SIG-M5 treated with dmso at 0.1 percent for 504 hours (cell line): ENCODE results near the gene LMTK2.

Source experiments
- DNase-seq: peaks from one replicate; lab custom pipeline; 2025; ENCODE audit not compliant: unreplicated experiment; lab: John Stamatoyannopoulos, UW

The LMTK2 gene

DNA sequence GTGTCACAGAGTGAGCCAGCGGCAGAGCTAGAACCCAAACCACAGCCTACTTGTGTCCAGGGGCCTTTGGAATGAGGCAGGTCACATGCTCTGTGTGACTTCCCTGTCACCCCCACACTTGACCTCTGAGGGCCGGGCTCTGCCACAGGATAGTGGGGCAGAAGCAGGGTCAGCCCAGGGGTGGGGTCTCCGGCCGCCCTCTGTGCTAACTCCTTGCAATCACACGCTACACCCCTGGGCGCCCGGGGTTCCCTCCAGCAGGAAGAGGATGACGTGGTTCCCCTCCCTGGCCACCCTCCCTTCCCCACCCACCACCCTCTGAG lies 125.6 kb downstream of the LMTK2 start:
- no peak for DNase-seq

DNA sequence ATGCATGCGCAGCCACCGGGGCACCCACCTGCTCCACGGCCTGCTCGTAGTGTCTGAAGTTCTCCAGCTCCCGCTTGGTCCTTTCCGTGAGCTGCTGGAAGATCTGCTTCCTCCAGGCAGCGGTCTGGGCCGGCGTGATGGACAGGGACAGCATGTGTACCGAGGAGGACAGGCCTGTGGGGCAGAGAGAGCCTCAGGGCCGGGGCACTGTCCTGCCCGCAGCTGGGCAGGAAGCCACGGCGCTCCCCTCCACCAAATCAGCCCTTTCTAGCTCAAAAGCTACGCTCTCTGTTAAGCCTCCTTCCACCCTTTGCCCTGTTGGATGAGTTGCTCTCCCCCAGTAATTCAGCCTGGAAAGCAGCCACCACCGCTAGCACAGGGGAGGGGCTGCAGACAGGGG lies 126.1 kb downstream of the LMTK2 start:
- DNase-seq = no peak

DNA sequence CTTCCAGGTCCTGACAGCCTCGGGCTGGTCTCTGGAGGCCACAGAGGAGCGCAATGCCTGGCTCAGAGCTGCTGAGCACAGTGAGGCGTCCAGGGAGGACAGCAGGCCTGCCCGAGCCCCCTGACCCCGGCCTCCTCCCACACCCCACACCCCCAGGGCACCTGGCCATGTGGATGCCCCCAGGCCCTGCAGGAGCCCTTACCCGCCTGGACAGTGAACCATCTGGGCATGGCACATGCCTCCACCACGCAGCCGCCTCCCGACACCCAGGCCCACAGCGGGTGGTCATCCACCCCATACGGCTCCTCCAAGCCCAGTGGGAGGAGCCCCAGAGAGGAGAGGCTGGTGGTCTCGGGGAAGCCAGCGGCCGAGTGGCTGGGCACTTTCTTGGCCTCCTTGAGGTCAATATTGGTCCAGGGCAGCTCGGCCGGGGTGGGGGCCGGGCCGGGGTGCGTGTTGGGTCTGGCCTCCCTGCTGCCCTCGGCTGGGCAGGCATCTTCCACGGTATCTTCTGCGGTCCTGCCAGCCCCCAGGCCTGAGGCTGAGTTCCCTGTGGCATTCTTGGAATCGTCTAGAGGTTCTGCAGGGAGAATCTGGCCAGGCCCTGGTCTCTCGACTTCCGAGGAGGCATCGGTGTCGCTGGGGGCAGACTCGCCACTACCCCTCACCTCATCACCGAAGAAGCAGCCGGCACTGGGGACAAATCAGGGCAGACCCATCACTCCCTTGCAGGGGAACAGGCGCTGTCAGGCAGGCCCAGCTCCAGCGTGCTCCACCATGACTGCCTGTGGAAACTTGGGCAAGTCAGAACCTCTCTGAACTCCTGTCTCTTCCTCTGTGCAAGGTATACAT lies 126.8 kb downstream of the LMTK2 start:
- no peak for DNase-seq

DNA sequence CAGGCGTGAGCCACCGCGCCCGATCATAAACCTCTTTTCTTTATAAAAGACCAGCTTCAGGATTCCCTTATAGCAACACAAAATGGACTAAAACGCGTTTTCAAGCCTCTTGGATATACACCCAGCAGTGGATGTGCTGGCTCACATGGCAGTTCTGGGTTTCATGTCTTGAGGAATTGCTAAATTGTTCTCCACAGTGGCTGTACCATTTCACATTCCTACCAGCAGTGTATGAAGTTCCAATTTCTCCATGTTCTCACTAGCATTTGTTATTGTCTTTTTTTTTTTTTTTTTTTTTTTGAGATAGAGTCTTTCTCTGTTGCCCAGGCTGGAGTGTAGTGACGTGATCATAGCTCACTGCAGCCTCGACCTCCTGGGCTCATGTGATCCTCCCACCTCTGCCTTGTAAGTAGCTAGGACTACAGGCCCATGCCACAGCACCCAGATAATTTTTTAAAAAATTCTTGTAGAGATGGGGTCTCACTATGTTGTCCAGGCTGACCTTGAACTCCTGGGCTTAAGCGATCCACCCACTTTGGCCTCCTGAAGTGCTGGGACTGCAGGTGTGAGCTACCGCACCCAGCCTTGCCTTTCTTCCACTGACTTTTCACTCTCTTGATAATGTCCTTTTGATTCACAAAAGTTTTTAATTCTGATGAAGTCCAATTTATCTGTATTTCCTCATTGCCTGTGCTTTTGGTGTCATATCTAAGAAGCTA lies 127.9 kb downstream of the LMTK2 start:
- DNase-seq = no peak

DNA sequence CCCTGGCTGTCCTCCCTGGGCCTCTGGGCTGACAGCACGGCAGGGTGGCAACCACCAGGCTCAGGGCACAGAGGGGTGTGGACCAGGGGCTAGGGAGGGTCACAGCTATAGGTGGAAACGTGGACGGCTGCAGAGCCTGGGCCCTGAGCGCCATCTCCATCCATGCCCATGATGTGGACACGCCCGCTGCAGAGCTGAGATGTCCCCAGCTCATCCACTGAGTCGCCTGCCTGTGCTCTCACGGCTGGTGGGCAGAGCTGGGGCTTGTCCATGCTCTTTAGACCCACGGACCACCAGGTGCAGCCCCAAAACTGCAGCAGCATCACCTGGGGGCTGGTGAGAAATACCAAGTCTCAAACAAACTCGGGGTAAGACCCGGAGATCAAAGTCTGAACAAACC lies 129.2 kb downstream of the LMTK2 start:
- no peak for DNase-seq

DNA sequence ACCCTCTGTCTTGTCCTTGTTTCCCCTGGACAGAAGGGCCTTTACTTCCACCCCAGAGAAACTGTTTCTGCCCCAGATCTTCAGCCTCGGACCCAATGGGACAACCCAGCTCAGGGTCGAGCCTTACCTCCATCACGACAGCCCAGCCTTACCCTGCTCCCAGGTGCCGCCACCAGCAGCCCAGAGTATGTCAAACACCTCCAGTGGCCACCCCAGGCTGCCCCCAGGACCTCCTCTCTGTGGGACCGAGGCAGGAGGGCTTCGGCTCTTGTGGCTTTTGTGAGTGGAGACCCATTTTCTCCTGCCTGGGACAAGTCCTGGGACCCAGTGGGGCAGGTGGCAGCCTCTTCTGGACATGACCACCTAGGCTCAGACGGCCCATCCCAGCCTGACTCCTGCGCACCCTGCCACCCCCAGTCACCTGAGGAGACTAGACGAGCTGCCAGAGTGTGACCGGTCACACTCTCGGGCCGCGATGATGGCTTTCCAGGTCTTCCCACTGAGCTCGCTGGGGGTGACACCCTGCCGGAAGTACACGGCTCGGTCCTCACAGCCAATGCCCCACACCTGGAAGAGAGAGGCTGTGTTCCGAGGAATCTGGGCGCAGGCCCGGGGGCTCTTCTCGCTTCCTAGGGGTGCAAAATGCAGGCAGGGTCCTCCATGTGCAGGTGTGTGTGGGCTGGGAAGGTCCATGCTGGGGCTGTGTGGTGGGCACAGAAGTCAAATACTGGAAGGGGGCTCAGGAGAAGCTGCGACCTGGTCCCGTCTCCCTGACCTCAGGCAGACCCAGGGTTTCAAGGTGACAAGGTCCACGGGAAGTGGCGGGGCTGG lies 129.9 kb downstream of the LMTK2 start:
- no peak for DNase-seq

DNA sequence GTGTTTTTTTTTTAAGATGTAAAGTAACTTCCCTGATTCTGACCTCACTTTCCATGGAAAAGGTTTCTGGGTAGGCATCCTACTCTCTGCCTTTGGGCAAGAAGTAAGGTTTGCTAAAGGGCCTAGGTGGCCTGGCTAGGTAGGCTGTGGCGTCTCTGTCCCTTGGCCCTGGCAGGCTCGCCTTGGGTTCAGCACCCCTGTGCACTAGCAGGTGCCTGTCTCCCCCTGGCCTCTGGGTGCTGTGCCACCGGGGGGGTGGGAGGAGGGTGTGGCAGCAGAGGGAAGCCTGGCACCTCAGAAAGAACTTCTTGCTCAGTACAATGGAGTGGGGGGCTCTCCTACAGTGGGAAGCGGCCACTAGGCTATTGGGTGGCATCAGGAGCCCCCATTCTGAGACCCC lies 131.4 kb downstream of the LMTK2 start:
- DNase-seq = no peak

DNA sequence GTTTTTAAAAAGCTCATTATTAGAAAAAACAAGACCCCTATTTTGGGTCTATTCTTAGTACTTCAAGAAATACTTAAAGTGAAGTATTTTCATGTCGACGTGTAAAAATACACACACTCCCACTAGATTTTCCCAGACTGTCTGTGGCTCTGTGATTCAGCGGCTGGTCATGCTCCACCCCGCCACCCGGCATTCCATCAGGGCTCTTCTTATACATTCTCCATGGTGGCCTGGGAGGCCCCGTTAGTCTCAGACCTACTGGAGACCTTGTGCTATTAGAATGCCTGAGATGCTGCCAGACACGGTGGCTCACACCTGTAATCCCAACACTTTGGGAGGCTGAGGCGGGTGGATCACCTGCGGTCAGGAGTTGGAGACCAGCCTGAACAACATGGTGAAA lies 132.3 kb downstream of the LMTK2 start:
- DNase-seq = no peak

DNA sequence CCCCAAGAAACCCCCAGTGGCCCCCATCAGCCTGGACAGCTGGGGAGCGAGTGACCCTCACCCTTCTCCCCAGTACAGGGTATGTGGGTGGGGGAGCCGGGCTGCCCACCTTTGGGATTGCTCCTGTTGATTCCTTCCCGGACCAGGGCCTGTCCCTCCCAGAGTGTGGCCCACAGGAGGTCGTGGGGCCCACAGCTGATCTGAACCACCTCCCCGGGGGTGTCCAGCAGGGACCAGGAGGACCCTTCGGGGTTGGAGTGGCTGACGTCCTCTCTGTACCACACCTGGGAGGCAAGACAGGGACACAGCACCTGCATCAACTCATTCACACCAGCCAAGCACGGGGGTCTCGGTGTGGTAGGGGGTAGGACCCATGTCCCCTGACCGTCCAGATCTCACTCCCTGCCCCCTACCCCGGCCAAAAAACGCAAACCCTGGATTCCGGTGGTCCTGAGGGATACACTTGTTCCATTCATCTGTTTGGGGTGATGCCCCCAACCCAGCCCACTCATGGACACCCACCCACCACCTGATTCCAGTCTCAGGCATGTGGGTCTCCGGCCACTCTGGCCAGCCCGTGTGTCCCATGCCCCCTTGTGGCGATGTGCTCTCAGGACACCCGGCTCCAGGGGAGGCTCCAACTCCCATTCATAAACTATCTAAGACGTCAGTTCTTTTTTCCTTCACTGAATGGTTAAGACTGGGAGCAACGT lies 134.5 kb downstream of the LMTK2 start:
- peak; percentile 4 for DNase-seq

DNA sequence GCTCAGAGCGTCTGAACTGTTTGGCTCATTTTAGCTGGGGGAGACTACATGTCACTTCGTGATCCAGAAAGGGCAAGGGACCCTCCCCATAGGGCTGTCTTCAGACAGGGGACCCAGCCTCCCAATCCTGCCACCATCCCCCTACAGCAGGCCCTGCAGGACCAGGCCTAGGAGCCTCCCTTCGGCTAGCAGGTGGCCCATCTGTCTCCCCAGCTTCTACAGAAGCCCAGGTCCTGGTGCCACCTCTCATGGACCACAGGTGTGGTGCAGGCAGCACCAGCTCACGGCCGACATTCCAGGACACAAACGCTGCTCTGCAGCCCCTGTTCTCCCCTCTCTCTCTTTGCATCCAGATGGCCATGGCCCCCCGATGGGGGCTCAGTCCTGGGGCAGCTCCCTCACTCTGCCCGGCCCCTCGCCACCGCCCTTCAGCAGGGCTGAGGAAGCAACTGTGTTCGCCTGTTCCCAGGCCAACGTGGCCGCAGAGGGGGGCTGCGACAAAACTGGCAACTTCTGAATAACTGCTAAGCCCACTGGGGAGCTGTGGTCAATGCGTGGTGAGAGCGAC lies 135.1 kb downstream of the LMTK2 start:
- no peak for DNase-seq

DNA sequence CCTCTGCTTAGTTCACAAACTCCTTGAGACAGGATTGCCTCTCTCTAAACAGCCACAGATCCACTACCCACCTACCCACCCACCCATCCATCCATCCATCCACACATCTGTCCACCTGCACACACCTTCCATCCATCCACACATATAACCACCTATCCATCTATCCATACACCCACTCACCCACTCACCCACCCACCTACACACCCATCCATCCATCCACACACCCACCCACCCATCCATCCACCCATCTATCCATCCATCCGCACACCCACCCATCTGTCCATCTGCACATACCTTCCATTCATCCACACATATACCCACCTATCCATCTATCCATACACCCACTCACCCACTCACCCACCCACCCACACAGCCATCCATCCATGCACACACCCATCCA lies 135.7 kb downstream of the LMTK2 start:
- no peak for DNase-seq

DNA sequence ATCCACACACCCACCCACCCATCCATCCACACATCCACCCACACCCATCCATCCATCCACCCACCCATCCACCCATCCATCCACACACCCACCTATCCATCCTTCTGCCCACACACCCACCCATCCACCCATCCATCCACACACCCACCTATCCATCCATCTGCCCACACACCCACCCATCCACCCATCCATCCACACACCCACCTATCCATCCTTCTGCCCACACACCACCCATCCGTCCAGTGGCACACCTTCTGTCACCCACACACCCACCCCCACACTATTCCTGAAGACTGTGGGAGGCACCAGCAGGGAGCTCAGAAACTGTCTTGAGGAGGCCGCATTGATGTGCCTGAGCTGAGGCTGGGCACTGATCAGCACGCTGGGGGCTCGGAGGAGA lies 136.3 kb downstream of the LMTK2 start:
- DNase-seq = no peak

DNA sequence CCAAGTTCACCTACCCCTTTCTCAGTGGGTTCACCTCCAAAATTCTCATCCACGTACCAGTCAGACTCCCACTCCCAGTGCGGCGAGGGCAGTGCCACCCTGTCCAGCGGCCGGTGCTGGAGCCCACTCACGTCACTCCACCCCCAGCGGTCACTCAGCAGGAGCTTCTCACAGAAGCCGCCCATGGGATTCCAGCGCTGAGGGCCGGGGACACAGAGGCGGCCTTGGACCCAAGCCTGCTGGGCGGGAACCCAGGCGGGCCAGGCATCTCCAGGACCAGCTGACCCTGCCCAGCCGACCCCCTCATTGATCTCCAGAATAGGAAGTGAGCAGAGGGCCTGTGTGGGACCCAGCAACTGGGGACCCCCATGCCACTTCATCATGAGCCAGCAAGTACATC lies 138.2 kb downstream of the LMTK2 start:
- DNase-seq = no peak

DNA sequence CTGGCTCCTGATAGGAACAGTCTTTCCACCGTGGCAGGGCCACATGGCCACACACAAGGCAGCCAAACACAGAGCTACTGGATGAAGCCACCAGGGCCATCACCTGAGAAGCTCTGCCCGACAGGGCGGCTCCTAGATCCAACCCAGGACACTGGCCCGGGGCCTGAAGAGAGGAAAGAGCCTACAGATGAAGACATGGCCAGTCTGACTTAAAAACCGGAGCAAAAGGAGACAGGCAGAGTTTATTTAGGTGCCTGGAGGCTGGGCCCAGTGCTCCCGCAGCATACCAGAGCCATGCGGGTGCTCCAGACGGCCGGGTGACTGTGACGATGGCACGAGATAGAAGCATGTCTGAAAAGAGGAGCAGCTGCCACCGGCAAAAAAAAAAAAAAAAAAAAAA lies 141.5 kb downstream of the LMTK2 start:
- no peak for DNase-seq

DNA sequence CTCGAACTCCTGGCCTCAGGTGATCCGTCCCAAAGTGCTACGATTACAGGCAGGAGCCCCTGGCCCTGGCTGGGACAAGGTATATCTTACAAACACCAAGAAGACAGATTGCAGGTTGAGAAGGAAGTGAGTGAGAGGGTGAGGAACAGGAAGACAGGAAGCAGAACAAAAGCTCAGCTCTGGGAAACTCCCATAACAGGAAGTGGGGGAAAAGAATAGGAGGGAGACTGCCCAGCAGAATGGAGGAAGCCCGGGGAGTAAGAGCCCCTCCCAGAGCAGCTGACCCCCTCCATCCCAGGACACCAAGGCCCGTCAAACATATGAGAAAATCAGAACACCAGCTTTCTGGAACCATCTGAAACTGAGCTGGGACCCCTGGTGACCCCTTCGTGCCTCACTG lies 142.4 kb downstream of the LMTK2 start:
- DNase-seq = peak; percentile 46

DNA sequence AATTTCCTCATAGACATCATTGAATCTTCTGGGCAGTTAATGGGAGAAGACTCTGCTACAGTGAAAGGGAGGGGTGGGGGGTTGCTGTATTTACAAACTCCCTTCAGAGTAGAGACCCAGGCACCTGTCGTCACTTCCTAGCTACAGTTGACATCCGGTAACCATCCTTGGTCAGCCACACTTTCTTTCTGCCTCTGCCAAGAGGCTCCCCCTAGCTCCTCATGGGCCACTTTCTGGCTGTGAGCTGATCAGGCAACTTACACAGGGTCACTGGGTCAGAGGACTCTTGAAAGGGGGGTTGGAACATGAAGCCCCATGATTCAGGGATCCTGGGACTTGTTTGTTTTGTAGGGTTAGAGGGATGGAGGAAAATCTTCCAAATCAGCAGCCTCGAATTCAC lies 144.1 kb downstream of the LMTK2 start:
- DNase-seq = no peak

DNA sequence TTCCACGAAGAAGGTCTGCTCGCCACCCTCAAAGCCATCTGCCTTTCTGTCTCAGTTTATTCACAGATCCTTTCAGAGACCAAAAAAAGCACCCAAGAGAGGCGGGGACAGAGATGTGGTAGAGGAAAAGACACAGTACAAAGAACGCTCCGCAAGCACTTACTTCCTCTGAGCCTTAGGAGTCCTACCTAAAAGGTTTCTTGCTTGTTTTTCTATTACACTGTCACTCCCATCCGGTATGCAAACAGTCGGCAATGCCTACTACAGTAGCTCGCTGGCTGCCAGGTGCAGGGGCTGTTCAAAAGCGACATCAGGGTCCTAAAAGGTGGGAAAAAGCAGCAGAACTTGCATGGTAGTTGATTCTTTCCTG lies 144.6 kb downstream of the LMTK2 start:
- DNase-seq = peak; percentile 14

DNA sequence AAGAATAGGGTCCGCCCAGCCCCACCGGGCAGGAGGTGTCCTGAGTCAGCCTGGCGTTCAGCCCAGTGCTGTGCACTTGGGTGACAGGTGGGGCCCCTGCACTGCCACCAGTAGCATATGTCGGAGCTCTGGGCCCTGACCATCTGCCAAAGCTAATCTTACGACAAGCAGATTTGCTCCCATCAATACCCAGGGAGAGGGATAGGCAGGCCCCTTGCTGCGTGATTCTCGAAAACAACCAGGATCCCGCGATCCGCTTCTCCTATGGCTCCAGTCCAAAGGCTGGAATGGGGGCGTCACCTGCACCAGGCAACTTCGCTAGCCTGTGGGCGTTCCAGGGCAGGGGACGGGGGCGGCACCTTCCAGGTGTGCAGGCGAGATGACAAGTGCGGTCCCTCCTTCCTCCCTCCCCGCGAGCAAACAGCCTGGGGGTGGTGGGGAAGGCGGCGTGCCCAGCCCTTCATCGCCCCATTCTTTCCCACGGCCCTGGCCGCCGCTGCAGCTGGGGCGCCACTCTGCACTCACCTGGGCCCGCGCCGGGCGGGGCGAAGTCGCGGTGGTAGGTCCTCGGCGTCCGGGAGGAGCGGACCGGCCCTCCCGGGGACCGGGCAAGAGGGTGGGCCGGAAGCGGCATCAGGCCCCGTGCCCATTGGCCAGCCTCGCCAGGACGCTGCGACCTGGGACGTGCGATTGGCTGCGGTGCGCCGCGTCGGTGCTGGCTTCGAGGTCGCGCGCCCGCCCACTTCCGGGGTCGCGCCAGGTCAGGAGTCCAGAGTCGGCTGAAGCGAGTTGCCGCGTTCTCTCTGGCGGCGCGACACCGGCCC lies 145.2 kb downstream of the LMTK2 start, which contains the start of gene TECPR1:
Gene TECPR1, minus strand, starts transcription at position 632 of the 824 bp plus-strand sequence. CDS start 6,086 bp downstream, outside the sequence.
- peak; percentile 87 for DNase-seq

DNA sequence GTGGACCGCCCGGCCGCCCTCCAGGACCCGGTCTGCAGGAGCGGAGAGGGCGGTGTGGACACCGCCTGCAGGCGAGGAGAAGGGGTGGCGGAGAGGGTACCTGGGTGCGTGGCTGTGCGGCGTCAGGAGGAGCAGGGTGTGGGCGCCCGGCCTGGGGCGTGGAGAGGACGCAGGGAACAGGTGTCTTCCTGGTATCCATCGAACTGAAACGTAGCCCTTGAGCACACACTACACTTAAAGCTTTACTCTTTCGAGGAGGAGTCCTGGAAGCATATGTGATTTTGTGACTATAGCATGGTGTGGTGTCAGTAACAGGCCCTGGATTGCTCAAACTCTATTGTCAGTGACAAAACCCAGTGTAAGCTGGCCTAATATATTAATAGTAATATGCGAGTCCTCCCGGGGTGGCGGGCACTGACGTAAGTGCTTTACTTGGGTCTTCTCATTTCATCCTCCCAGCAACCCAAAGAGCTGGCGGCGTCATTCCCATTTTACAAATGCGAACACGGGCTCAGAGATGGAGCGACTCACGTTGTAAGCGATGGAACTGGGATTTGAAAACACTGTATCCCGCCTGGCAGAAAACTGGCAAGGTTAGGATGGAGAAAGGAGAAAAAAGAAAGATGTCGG lies 145.9 kb downstream of the LMTK2 start:
- peak; percentile 39 for DNase-seq
